Measurements from ENCODE around the gene CD9.
A peak's percentile ranks its signal among the peaks of the same experiment; 100 is the strongest.

Gene CD9

DNA sequence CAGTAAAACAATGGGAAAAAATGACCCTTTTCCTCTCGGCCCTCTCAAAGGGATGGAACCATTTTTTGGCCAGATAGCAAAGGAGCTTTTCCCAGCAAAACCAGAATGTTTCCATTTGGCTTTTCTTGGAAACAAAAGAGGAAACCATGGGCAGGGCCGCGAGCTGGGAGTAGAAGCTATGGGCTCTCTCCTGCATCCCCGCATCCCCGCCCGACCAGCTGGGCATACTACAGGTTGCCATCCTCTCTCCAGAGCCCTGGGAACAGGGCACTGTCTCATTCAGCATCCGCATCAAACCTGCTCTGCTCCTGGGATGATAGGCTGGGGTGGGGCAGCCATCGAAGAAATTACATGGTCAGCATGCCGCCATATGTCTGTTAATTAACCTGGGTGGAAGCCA lies 20.9 kb downstream of the CD9 start:
- DNase-seq = no peak
- H3K36me3 ChIP-seq (ENCODE audit: control insufficient read depth in 4 of 4, insufficient read depth in 4 of 4, low read length in 3 of 4) = no peaks in the 10 kb centered on the region
- peaks cover 0 to 14% (median 4%) of the 10 kb centered on the region in 4 experiments for H3K4me1 ChIP-seq (ENCODE audit: control extremely low read depth in 1 of 4, control insufficient read depth in 4 of 4, insufficient read depth in 4 of 4, low read length in 3 of 4)
- H3K9me3 ChIP-seq (ENCODE audit: control extremely low read depth in 1 of 5, control insufficient read depth in 4 of 5, insufficient read depth in 2 of 5, low read depth in 1 of 5, low read length in 4 of 5) = no peaks in the 10 kb centered on the region
- H3K27ac ChIP-seq (ENCODE audit: insufficient read depth in 1 of 2, low read depth in 1 of 2, low read length in 2 of 2, poor library complexity in 1 of 2, severe bottlenecking in 2 of 2) = no peak overlapping the region
- no peaks in the 10 kb centered on the region for H3K27me3 ChIP-seq (replicated peaks in 2 of 5; ENCODE audit: control insufficient read depth in 4 of 5, insufficient read depth in 5 of 5, low read length in 4 of 5)
- 96% methylated on average over 9 of the region's 9 CpGs for WGBS (ENCODE audit: insufficient coverage)
- CTCF ChIA-PET = interaction anchor here (1.1 to 1.6 kb wide), 4 partner anchors 9 to 183 kb away, joined by 3 to 7 read pairs (median 4); no protein-coding TSS in a partner anchor
- POLR2A ChIA-PET = interaction anchor here (0.8 kb wide), 1 partner anchor 21 kb away, joined by 3 read pairs; the partner anchor contains the start of gene CD9
- no peak overlapping the region for H3K4me3 ChIP-seq (ENCODE audit: control insufficient read depth in 1 of 7, extremely low read depth in 1 of 7, insufficient read depth in 4 of 7, low read depth in 2 of 7, low read length in 6 of 7)

DNA sequence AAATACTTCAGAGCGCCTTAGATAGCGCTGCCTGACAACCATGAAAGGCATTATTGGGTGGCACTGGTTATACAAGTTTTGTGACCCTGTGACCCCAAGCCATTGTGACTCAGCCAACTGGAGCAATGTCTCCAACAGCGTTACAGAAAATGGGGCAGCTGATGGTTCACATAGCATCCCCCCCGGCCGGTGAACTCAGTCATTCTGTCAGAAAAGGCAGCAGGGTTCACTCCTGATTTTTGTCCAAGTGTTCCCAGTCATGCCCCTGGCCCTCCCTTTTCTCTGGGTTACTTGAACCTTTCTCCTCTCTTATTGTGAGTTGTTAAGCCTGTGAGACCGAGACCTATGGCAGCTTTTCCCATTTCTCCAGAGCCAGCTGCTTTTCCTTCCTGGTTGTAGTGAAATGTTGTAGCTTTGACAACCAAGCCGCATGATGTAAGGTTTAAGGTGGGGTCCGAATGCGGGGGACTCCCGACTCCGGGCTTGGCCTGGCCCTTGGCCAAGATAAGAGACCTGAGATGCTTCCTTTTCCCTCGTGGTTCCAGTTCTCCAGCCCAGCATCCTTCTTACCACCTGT lies 22.0 kb downstream of the CD9 start:
- H3K36me3 ChIP-seq (ENCODE audit: control insufficient read depth in 4 of 4, insufficient read depth in 4 of 4, low read length in 3 of 4) = no peaks in the 10 kb centered on the region
- WGBS (ENCODE audit: insufficient coverage) = 93% methylated on average over 11 of the region's 12 CpGs
- no peaks in the 10 kb centered on the region for H3K27me3 ChIP-seq (replicated peaks in 2 of 5; ENCODE audit: control insufficient read depth in 4 of 5, insufficient read depth in 5 of 5, low read length in 4 of 5)
- ChIA-PET POLR2A (no interaction called here), CTCF (interaction anchor here (0.6 to 1.5 kb wide), 5 partner anchors 9 to 25 kb away, joined by 3 to 7 read pairs (median 3); no protein-coding TSS in a partner anchor)
- H3K9me3 ChIP-seq (ENCODE audit: control extremely low read depth in 1 of 5, control insufficient read depth in 4 of 5, insufficient read depth in 2 of 5, low read depth in 1 of 5, low read length in 4 of 5) = no peaks in the 10 kb centered on the region
- H3K4me3 ChIP-seq (ENCODE audit: control insufficient read depth in 1 of 7, extremely low read depth in 1 of 7, insufficient read depth in 4 of 7, low read depth in 2 of 7, low read length in 6 of 7) = no peak overlapping the region
- H3K4me1 ChIP-seq (ENCODE audit: control extremely low read depth in 1 of 4, control insufficient read depth in 4 of 4, insufficient read depth in 4 of 4, low read length in 3 of 4) = peaks cover 0 to 16% (median 10%) of the 10 kb centered on the region in 4 experiments
- DNase-seq = no peak
- H3K27ac ChIP-seq (ENCODE audit: insufficient read depth in 1 of 2, low read depth in 1 of 2, low read length in 2 of 2, poor library complexity in 1 of 2, severe bottlenecking in 2 of 2) = no peak overlapping the region

DNA sequence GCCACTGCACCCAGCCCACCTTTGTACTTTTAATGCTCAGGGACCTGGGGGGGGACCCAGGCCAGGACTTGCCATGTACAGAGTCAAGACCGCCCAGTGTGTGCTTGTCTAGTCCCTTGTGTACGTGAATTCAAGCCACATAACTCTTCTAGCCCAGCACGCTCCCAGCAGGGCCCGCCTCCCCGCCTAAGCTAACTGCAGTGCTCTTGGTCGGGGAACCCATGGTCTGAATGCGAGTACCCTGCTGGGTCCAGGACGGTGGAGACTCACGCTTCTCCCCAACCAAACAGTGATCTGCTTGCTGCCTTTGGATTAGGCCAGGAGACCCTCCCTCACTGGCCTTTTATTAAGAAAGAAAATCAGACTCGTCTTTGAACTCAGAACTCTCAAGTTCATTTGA lies 23.3 kb downstream of the CD9 start:
- CTCF ChIA-PET = interaction anchor here (1.0 to 1.2 kb wide), 2 partner anchors 10 to 33 kb away, joined by 3 to 5 read pairs; no protein-coding TSS in a partner anchor
- peaks cover 0 to 5% (median 0%) of the 10 kb centered on the region in 4 experiments for H3K36me3 ChIP-seq (ENCODE audit: control insufficient read depth in 4 of 4, insufficient read depth in 4 of 4, low read length in 3 of 4)
- no peak for DNase-seq
- no peaks in the 10 kb centered on the region for H3K27me3 ChIP-seq (replicated peaks in 2 of 5; ENCODE audit: control insufficient read depth in 4 of 5, insufficient read depth in 5 of 5, low read length in 4 of 5)
- peaks cover 0 to 12% (median 10%) of the 10 kb centered on the region in 4 experiments for H3K4me1 ChIP-seq (ENCODE audit: control extremely low read depth in 1 of 4, control insufficient read depth in 4 of 4, insufficient read depth in 4 of 4, low read length in 3 of 4)
- no peaks in the 10 kb centered on the region for H3K9me3 ChIP-seq (ENCODE audit: control extremely low read depth in 1 of 5, control insufficient read depth in 4 of 5, insufficient read depth in 2 of 5, low read depth in 1 of 5, low read length in 4 of 5)
- no peak overlapping the region for H3K4me3 ChIP-seq (ENCODE audit: control insufficient read depth in 1 of 7, extremely low read depth in 1 of 7, insufficient read depth in 4 of 7, low read depth in 2 of 7, low read length in 6 of 7)
- POLR2A ChIA-PET = no interaction called here
- WGBS (ENCODE audit: insufficient coverage) = 97% methylated on average over 10 of the region's 10 CpGs
- no peak overlapping the region for H3K27ac ChIP-seq (ENCODE audit: insufficient read depth in 1 of 2, low read depth in 1 of 2, low read length in 2 of 2, poor library complexity in 1 of 2, severe bottlenecking in 2 of 2)

DNA sequence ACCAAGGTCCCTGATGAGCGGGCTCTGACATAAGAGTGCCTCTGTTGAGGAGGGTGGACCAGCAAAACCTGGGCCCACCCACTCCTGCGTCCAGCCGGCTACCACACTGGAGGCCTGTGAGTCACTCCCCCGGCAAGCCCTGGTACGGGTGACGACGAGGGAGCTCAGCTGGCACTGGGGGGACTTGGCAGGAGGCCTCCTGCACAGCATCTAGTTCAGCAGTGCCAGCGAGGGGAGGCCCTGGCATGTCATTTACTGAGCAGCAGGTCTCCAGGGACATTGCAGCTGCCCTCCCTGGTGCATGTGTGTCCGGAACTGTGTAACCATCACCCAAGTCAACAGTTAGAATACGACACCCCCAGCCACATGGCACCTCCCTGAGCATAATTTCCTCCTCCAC lies 24.4 kb downstream of the CD9 start:
- Histone ChIP-seq H3K27me3 (replicated peaks in 2 of 5; ENCODE audit: control insufficient read depth in 4 of 5, insufficient read depth in 5 of 5, low read length in 4 of 5) (no peaks in the 10 kb centered on the region), H3K9me3 (ENCODE audit: control extremely low read depth in 1 of 5, control insufficient read depth in 4 of 5, insufficient read depth in 2 of 5, low read depth in 1 of 5, low read length in 4 of 5) (no peaks in the 10 kb centered on the region), H3K36me3 (ENCODE audit: control insufficient read depth in 4 of 4, insufficient read depth in 4 of 4, low read length in 3 of 4) (peaks cover 0 to 5% (median 0%) of the 10 kb centered on the region in 4 experiments), H3K4me3 (ENCODE audit: control insufficient read depth in 1 of 7, extremely low read depth in 1 of 7, insufficient read depth in 4 of 7, low read depth in 2 of 7, low read length in 6 of 7) (no peak overlapping the region), H3K27ac (ENCODE audit: insufficient read depth in 1 of 2, low read depth in 1 of 2, low read length in 2 of 2, poor library complexity in 1 of 2, severe bottlenecking in 2 of 2) (no peak overlapping the region), H3K4me1 (ENCODE audit: control extremely low read depth in 1 of 4, control insufficient read depth in 4 of 4, insufficient read depth in 4 of 4, low read length in 3 of 4) (peaks cover 0 to 16% (median 13%) of the 10 kb centered on the region in 4 experiments)
- WGBS (ENCODE audit: insufficient coverage) = 93% methylated on average over 10 of the region's 10 CpGs
- CTCF ChIA-PET = no interaction called here
- DNase-seq = no peak
- POLR2A ChIA-PET = no interaction called here

DNA sequence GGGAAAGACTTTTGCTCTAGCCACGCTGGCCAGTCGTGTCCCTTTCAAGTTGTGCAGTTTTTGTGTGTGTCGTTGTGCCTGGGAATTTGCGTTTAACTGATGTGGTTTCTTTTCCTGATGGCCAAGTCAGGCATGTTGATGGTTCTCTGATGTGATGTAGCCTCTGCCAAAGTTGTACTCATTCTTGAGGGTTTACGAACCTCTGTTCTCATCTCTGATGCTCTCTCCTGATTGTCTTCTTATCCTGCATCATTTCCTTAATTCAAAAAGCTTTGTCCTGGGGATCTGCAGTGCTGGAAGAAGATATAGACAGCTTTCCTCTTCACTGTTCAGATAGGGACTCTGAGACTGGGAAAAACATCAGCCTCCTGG lies 25.4 kb downstream of the CD9 start:
- ChIA-PET POLR2A (no interaction called here), CTCF (interaction anchor here (1.0 to 1.1 kb wide), 2 partner anchors 13 to 236 kb away, joined by 3 to 4 read pairs; no protein-coding TSS in a partner anchor)
- peaks cover 0 to 5% (median 0%) of the 10 kb centered on the region in 4 experiments for H3K36me3 ChIP-seq (ENCODE audit: control insufficient read depth in 4 of 4, insufficient read depth in 4 of 4, low read length in 3 of 4)
- WGBS (ENCODE audit: insufficient coverage) = 91% methylated on average over 4 of the region's 5 CpGs
- no peaks in the 10 kb centered on the region for H3K9me3 ChIP-seq (ENCODE audit: control extremely low read depth in 1 of 5, control insufficient read depth in 4 of 5, insufficient read depth in 2 of 5, low read depth in 1 of 5, low read length in 4 of 5)
- no peak overlapping the region for H3K27ac ChIP-seq (ENCODE audit: insufficient read depth in 1 of 2, low read depth in 1 of 2, low read length in 2 of 2, poor library complexity in 1 of 2, severe bottlenecking in 2 of 2)
- H3K4me3 ChIP-seq (ENCODE audit: control insufficient read depth in 1 of 7, extremely low read depth in 1 of 7, insufficient read depth in 4 of 7, low read depth in 2 of 7, low read length in 6 of 7) = no peak overlapping the region
- H3K4me1 ChIP-seq (ENCODE audit: control extremely low read depth in 1 of 4, control insufficient read depth in 4 of 4, insufficient read depth in 4 of 4, low read length in 3 of 4) = peaks cover 0 to 26% (median 23%) of the 10 kb centered on the region in 4 experiments
- DNase-seq = no peak
- no peaks in the 10 kb centered on the region for H3K27me3 ChIP-seq (replicated peaks in 2 of 5; ENCODE audit: control insufficient read depth in 4 of 5, insufficient read depth in 5 of 5, low read length in 4 of 5)

DNA sequence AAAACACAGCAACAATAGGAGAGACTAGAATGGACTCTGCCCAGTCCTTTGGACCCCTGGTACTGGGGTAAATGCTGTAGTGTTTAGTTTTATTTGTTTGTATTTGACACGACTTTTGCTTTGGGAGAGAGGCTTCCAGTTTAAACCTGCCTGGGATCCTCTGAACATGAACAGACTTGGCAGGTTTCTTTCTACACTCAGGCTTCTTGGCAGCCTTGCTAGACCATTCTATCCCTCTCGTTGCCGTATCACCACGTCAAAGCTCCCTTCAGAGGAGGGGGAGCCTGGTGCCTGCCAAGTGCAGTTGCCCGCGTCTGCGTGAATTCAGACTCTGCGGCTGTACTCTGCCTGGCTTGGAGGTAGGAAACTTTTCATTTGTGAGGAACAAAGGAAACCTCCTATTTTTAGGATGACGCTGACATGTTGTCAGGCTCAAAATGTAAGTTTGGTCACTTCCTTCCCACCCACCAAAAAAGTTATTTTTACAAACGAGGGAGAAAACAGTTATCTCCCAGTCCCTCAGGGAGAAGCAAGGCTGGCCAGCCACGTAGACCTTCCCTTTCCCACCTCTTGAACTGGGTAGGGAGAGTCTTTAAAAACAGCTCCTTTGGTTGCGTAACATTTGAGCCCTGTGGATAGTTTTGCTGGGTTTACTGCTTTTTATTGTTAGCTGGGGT lies 25.9 kb downstream of the CD9 start:
- no peak overlapping the region for H3K4me3 ChIP-seq (ENCODE audit: control insufficient read depth in 1 of 7, extremely low read depth in 1 of 7, insufficient read depth in 4 of 7, low read depth in 2 of 7, low read length in 6 of 7)
- peak overlapping the region in 1 of 2 experiments; percentile 25 for H3K27ac ChIP-seq (ENCODE audit: insufficient read depth in 1 of 2, low read depth in 1 of 2, low read length in 2 of 2, poor library complexity in 1 of 2, severe bottlenecking in 2 of 2)

DNA sequence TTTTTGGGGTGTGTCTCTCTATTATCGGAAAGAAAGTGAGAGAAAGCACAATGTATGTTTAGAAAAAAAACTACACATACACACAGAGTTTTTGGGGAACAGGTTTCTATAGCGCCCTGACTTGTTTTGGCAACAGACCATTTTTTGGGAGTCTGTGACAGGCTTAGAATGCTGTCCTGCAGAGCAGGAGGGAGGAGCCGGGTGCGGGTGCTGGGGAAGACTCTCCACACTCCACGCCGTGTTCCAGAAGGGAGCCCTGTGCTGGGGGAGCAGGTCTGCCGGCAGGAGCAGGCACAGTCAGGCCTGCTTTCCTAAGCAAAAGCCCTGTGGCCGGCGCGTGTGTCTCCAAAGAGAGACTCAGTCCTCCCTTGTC lies 26.5 kb downstream of the CD9 start:
- ChIA-PET CTCF (interaction anchor here (1.0 to 1.8 kb wide), 2 partner anchors 14 to 162 kb away, joined by 4 to 5 read pairs; no protein-coding TSS in a partner anchor), POLR2A (interaction anchor here (0.6 kb wide), 1 partner anchor 267 kb away, joined by 3 read pairs; no protein-coding TSS in a partner anchor)
- Histone ChIP-seq H3K27me3 (replicated peaks in 2 of 5; ENCODE audit: control insufficient read depth in 4 of 5, insufficient read depth in 5 of 5, low read length in 4 of 5) (no peaks in the 10 kb centered on the region), H3K9me3 (ENCODE audit: control extremely low read depth in 1 of 5, control insufficient read depth in 4 of 5, insufficient read depth in 2 of 5, low read depth in 1 of 5, low read length in 4 of 5) (no peaks in the 10 kb centered on the region), H3K36me3 (ENCODE audit: control insufficient read depth in 4 of 4, insufficient read depth in 4 of 4, low read length in 3 of 4) (peaks cover 0 to 5% (median 0%) of the 10 kb centered on the region in 4 experiments), H3K4me3 (ENCODE audit: control insufficient read depth in 1 of 7, extremely low read depth in 1 of 7, insufficient read depth in 4 of 7, low read depth in 2 of 7, low read length in 6 of 7) (no peak overlapping the region), H3K4me1 (ENCODE audit: control extremely low read depth in 1 of 4, control insufficient read depth in 4 of 4, insufficient read depth in 4 of 4, low read length in 3 of 4) (peaks cover 2 to 37% (median 33%) of the 10 kb centered on the region in 4 experiments), H3K27ac (ENCODE audit: insufficient read depth in 1 of 2, low read depth in 1 of 2, low read length in 2 of 2, poor library complexity in 1 of 2, severe bottlenecking in 2 of 2) (peak overlapping the region in 1 of 2 experiments; percentile 25)
- WGBS (ENCODE audit: insufficient coverage) = 98% methylated on average over 6 of the region's 10 CpGs
- peak in 2 of 3 donors; percentile 55 to 58 for DNase-seq

More for the DNA sequence above, 25.9 kb downstream of the CD9 start:
- Histone ChIP-seq H3K9me3 (ENCODE audit: control extremely low read depth in 1 of 5, control insufficient read depth in 4 of 5, insufficient read depth in 2 of 5, low read depth in 1 of 5, low read length in 4 of 5) (no peaks in the 10 kb centered on the region), H3K27me3 (replicated peaks in 2 of 5; ENCODE audit: control insufficient read depth in 4 of 5, insufficient read depth in 5 of 5, low read length in 4 of 5) (no peaks in the 10 kb centered on the region), H3K4me1 (ENCODE audit: control extremely low read depth in 1 of 4, control insufficient read depth in 4 of 4, insufficient read depth in 4 of 4, low read length in 3 of 4) (peaks cover 1 to 32% (median 28%) of the 10 kb centered on the region in 4 experiments), H3K36me3 (ENCODE audit: control insufficient read depth in 4 of 4, insufficient read depth in 4 of 4, low read length in 3 of 4) (peaks cover 0 to 5% (median 0%) of the 10 kb centered on the region in 4 experiments)
- DNase-seq = peak in 1 of 3 donors; percentile 17
- ChIA-PET CTCF (interaction anchor here (1.0 to 1.1 kb wide), 2 partner anchors 13 to 237 kb away, joined by 3 to 4 read pairs; no protein-coding TSS in a partner anchor), POLR2A (interaction anchor here (0.6 kb wide), 1 partner anchor 267 kb away, joined by 3 read pairs; no protein-coding TSS in a partner anchor)
- 74% methylated on average over 7 of the region's 12 CpGs for WGBS (ENCODE audit: insufficient coverage)

Data from common myeloid progenitor, CD34-positive (primary cell).